Measurements from ENCODE around the gene PRDX1. TPM values are rescaled to one million over a fixed set of nuclear protein-coding genes. Genes with fewer than 3 reads are reported as not detected.

The PRDX1 gene
- total RNA-seq, 5 donors from 2014 or later (not counting 1 experiment from before 2014, with no cell fraction given), result 59.3 to 156 (median 151) TPM

- no peak overlapping the region for H3K4me3 ChIP-seq (ENCODE audit: control insufficient read depth in 1 of 2, extremely low read depth in 1 of 2, low read length in 1 of 2)
- no peaks in the 10 kb centered on the region for H3K27me3 ChIP-seq (replicated peaks in 1 of 2; ENCODE audit: control insufficient read depth in 2 of 2, extremely low read depth in 1 of 2, insufficient read depth in 2 of 2, low read length in 1 of 2)
- no peak overlapping the region for H3K27ac ChIP-seq (ENCODE audit: low read length)
- ATAC-seq (replicated peaks in 1 of 4), result no peak
- Mint-ChIP-seq H3K27ac (no peak overlapping the region), H3K27me3 (no peaks in the 10 kb centered on the region), H3K4me1 (no peaks in the 10 kb centered on the region), H3K36me3 (peaks cover 54% of the 10 kb centered on the region), H3K9me3 (no peaks in the 10 kb centered on the region), H3K4me3 (no peak overlapping the region)
- no peaks in the 10 kb centered on the region for H3K4me1 ChIP-seq (ENCODE audit: control insufficient read depth in 1 of 2, extremely low read depth in 1 of 2, insufficient read depth in 2 of 2, low read length in 2 of 2)
- ChIA-PET CTCF (interaction anchor here in 1 of 2 donors (1.8 to 3.7 kb wide), 3 partner anchors 9 to 60 kb away, joined by 5 to 14 read pairs (median 6); no protein-coding TSS in a partner anchor), POLR2A (interaction anchor here in 1 of 2 donors (0.6 to 0.7 kb wide), 3 partner anchors 12 to 160 kb away, joined by 3 to 7 read pairs (median 5); partner anchors contain the start of gene PRDX1)
- no peaks in the 10 kb centered on the region for H3K9me3 ChIP-seq
- no peak for DNase-seq
- H3K36me3 ChIP-seq (ENCODE audit: control insufficient read depth in 2 of 2, extremely low read depth in 1 of 2, insufficient read depth in 1 of 2, low read length in 1 of 2), result peaks cover 4 to 62% of the 10 kb centered on the region in 2 donors
- WGBS (ENCODE audit: insufficient coverage), result 73% methylated on average over 8 of the region's 9 CpGs
Measured at GRCh38 chr1:45510036-45510971, 11.4 kb downstream of the PRDX1 start.

- no peaks in the 10 kb centered on the region for H3K9me3 ChIP-seq
- no peak overlapping the region for H3K27ac ChIP-seq (ENCODE audit: low read length)
- no peaks in the 10 kb centered on the region for H3K4me1 ChIP-seq (ENCODE audit: control insufficient read depth in 1 of 2, extremely low read depth in 1 of 2, insufficient read depth in 2 of 2, low read length in 2 of 2)
- 95% methylated on average over 14 of the region's 15 CpGs for WGBS (ENCODE audit: insufficient coverage)
- no peaks in the 10 kb centered on the region for H3K27me3 ChIP-seq (replicated peaks in 1 of 2; ENCODE audit: control insufficient read depth in 2 of 2, extremely low read depth in 1 of 2, insufficient read depth in 2 of 2, low read length in 1 of 2)
- CTCF ChIA-PET, result interaction anchor here in 1 of 2 donors (0.5 to 0.7 kb wide), 2 partner anchors 763 to 1397 kb away, joined by 3 read pairs; no protein-coding TSS in a partner anchor
- no peak overlapping the region for H3K4me3 Mint-ChIP-seq
- H3K36me3 ChIP-seq (ENCODE audit: control insufficient read depth in 2 of 2, extremely low read depth in 1 of 2, insufficient read depth in 1 of 2, low read length in 1 of 2), result peaks cover 4 to 48% of the 10 kb centered on the region in 2 donors
- H3K4me3 ChIP-seq (ENCODE audit: control insufficient read depth in 1 of 2, extremely low read depth in 1 of 2, low read length in 1 of 2), result no peak overlapping the region
- H3K27me3 Mint-ChIP-seq, result no peaks in the 10 kb centered on the region
- ATAC-seq (replicated peaks in 1 of 4) (peak in 3 of 4 experiments; percentile 16 to 28 (median 22)), DNase-seq (no peak)
- H3K4me1 Mint-ChIP-seq, result no peaks in the 10 kb centered on the region
- H3K9me3 Mint-ChIP-seq, result no peaks in the 10 kb centered on the region
- POLR2A ChIA-PET, result no interaction called here
- H3K36me3 Mint-ChIP-seq, result peaks cover 37% of the 10 kb centered on the region
- peak overlapping the region in 1 of 2 donors; percentile 4 for H3K27ac Mint-ChIP-seq
Measured at GRCh38 chr1:45508295-45509151, 13.2 kb downstream of the PRDX1 start.

- Histone ChIP-seq H3K36me3 (ENCODE audit: control insufficient read depth in 2 of 2, extremely low read depth in 1 of 2, insufficient read depth in 1 of 2, low read length in 1 of 2) (peaks cover 4 to 41% of the 10 kb centered on the region in 2 donors), H3K27ac (ENCODE audit: low read length) (no peak overlapping the region), H3K4me1 (ENCODE audit: control insufficient read depth in 1 of 2, extremely low read depth in 1 of 2, insufficient read depth in 2 of 2, low read length in 2 of 2) (no peaks in the 10 kb centered on the region), H3K4me3 (ENCODE audit: control insufficient read depth in 1 of 2, extremely low read depth in 1 of 2, low read length in 1 of 2) (no peak overlapping the region), H3K9me3 (no peaks in the 10 kb centered on the region), H3K27me3 (replicated peaks in 1 of 2; ENCODE audit: control insufficient read depth in 2 of 2, extremely low read depth in 1 of 2, insufficient read depth in 2 of 2, low read length in 1 of 2) (no peaks in the 10 kb centered on the region)
- peaks cover 32% of the 10 kb centered on the region for H3K36me3 Mint-ChIP-seq
- ChIA-PET POLR2A (interaction anchor here in 1 of 2 donors (0.6 kb wide), 1 partner anchor 36 kb away, joined by 10 read pairs; no protein-coding TSS in a partner anchor), CTCF (interaction anchor here in 1 of 2 donors (0.5 to 0.7 kb wide), 2 partner anchors 762 to 1396 kb away, joined by 3 read pairs; no protein-coding TSS in a partner anchor)
- H3K9me3 Mint-ChIP-seq, result no peaks in the 10 kb centered on the region
- H3K4me1 Mint-ChIP-seq, result no peaks in the 10 kb centered on the region
- no peak overlapping the region for H3K4me3 Mint-ChIP-seq
- DNase-seq, result no peak
- ATAC-seq (replicated peaks in 1 of 4), result no peak
- 100% methylated on average over 1 of the region's 4 CpGs for WGBS (ENCODE audit: insufficient coverage)
- peak overlapping the region; percentile 25 to 26 for H3K27ac Mint-ChIP-seq
- no peaks in the 10 kb centered on the region for H3K27me3 Mint-ChIP-seq
Measured at GRCh38 chr1:45507893-45508292, 13.8 kb downstream of the PRDX1 start.

GRCh38 chr1:45507195-45507594 is 14.5 kb downstream of the PRDX1 start:
- Mint-ChIP-seq H3K9me3 (no peaks in the 10 kb centered on the region), H3K27ac (peak overlapping the region in 1 of 2 donors; percentile 57), H3K4me1 (peaks cover 0 to 1% (median 0%) of the 10 kb centered on the region in 3 donors), H3K4me3 (no peak overlapping the region), H3K27me3 (no peaks in the 10 kb centered on the region), H3K36me3 (peaks cover 29% of the 10 kb centered on the region)
- DNase-seq (no peak), ATAC-seq (replicated peaks in 1 of 4) (no peak)
- ChIA-PET CTCF (no interaction called here), POLR2A (interaction anchor here in 1 of 2 donors (0.6 kb wide), 1 partner anchor 36 kb away, joined by 10 read pairs; no protein-coding TSS in a partner anchor)
- Histone ChIP-seq H3K27me3 (replicated peaks in 1 of 2; ENCODE audit: control insufficient read depth in 2 of 2, extremely low read depth in 1 of 2, insufficient read depth in 2 of 2, low read length in 1 of 2) (no peaks in the 10 kb centered on the region), H3K9me3 (no peaks in the 10 kb centered on the region), H3K36me3 (ENCODE audit: control insufficient read depth in 2 of 2, extremely low read depth in 1 of 2, insufficient read depth in 1 of 2, low read length in 1 of 2) (peaks cover 4 to 35% of the 10 kb centered on the region in 2 donors), H3K4me1 (ENCODE audit: control insufficient read depth in 1 of 2, extremely low read depth in 1 of 2, insufficient read depth in 2 of 2, low read length in 2 of 2) (no peaks in the 10 kb centered on the region), H3K4me3 (ENCODE audit: control insufficient read depth in 1 of 2, extremely low read depth in 1 of 2, low read length in 1 of 2) (no peak overlapping the region), H3K27ac (ENCODE audit: low read length) (no peak overlapping the region)
- WGBS (ENCODE audit: insufficient coverage), result 94% methylated on average over 2 of the region's 6 CpGs

- no peak overlapping the region for H3K4me3 Mint-ChIP-seq
- no peaks in the 10 kb centered on the region for H3K27me3 ChIP-seq (replicated peaks in 1 of 2; ENCODE audit: control insufficient read depth in 2 of 2, extremely low read depth in 1 of 2, insufficient read depth in 2 of 2, low read length in 1 of 2)
- no peaks in the 10 kb centered on the region for H3K27me3 Mint-ChIP-seq
- WGBS (ENCODE audit: insufficient coverage), result 78% methylated on average over 7 of the region's 14 CpGs
- H3K27ac ChIP-seq (ENCODE audit: low read length), result no peak overlapping the region
- H3K36me3 ChIP-seq (ENCODE audit: control insufficient read depth in 2 of 2, extremely low read depth in 1 of 2, insufficient read depth in 1 of 2, low read length in 1 of 2), result peaks cover 4 to 6% of the 10 kb centered on the region in 2 donors
- H3K4me1 Mint-ChIP-seq, result peaks cover 26 to 35% (median 29%) of the 10 kb centered on the region in 3 donors
- no peaks in the 10 kb centered on the region for H3K9me3 Mint-ChIP-seq
- ChIA-PET POLR2A (no interaction called here), CTCF (no interaction called here)
- H3K9me3 ChIP-seq, result no peaks in the 10 kb centered on the region
- H3K36me3 Mint-ChIP-seq, result peaks cover 7% of the 10 kb centered on the region
- H3K4me1 ChIP-seq (ENCODE audit: control insufficient read depth in 1 of 2, extremely low read depth in 1 of 2, insufficient read depth in 2 of 2, low read length in 2 of 2), result peaks cover 6 to 22% of the 10 kb centered on the region in 2 experiments
- H3K4me3 ChIP-seq (ENCODE audit: control insufficient read depth in 1 of 2, extremely low read depth in 1 of 2, low read length in 1 of 2), result no peak overlapping the region
- DNase-seq (no peak), ATAC-seq (replicated peaks in 1 of 4) (no peak)
- no peak overlapping the region for H3K27ac Mint-ChIP-seq
Measured at GRCh38 chr1:45503462-45504360, 18.0 kb downstream of the PRDX1 start.

Measured in T-cell (primary cell).